ENCODE results near the gene ECM2.

ECM2 gene

DNA sequence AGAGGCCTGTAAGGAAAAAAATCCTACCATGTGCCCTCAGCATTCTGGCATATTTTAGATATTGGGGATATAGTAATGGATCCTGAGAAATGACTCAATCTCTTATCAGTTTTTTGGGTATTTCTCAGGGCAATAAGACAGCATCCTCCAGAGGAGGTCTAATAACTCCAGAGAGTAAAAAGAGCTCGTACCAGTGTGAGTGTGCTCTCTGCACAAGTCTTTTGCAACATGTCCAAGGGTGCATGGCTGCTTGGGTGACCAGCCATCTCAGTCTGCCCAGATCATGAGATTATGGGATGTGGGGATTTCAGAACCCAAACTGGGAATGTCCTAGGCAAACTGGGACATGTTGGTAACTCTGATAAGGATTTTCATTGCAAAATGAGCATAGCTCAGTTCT, 68.7 kb downstream of the ECM2 start:
- DNase-seq (ENCODE audit: low read depth in 2 of 2) = no peak

GRCh38 chr9:92463984-92464383, 71.8 kb downstream of the ECM2 start:
- DNase-seq (ENCODE audit: low read depth in 2 of 2) = no peak

GRCh38 chr9:92463387-92463786, 72.4 kb downstream of the ECM2 start:
- DNase-seq (ENCODE audit: low read depth in 2 of 2) = no peak

GRCh38 chr9:92457576-92457975, 78.2 kb downstream of the ECM2 start:
- no peak for DNase-seq (ENCODE audit: low read depth in 2 of 2)

DNA sequence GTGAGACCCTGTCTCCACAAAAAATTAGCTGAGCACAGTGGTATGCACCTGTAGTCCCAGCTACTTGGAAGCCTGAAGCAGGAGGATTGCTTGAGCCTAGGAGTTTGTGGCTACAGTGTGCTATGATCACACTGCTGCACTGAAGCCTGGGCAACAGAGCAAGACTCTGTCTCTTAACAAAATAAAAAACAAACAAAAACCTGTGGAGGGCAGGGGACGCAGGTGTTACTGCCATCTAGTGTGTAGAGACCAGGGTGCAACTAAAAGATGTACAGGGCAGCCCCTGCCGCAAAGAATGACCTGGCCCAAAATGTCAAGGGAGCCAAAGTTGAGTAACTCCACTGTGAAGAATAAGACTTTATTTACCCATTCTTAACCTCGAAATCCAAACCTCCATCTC, 80.6 kb downstream of the ECM2 start:
- no peak for DNase-seq (ENCODE audit: low read depth in 2 of 2)

DNA sequence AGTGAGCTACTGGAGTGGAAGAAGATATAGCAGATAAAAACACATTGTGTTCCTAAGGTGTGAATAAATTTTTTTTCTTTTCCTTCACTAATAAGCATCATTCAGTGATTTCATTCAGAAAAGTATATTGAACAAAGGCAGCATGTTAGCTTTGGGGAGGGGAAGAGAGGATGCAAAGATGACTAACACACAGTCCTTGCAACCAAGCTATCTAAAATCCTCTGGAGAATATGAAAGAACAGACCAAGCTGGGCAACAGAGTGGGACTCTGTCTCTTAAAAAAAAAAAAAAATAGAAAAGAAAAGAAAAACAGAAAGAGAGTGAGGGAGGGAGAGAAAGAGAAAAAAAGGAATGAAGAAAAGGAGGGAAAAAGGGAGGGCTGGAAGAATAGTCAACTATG, 89.3 kb downstream of the ECM2 start:
- no peak for DNase-seq (ENCODE audit: low read depth in 2 of 2)
